Activated naive CD4-positive, alpha-beta T cell treated with anti-CD3 and anti-CD28 coated beads, Interleukin-2, amount 10 ng/mL, durations not matched to agents 5 hours and 36 hours (primary cell): ENCODE measurements around the gene CHRD. TPM values are rescaled to one million over a fixed set of nuclear protein-coding genes. Genes with fewer than 3 reads are reported as not detected.

Experiments
- total RNA-seq, 2 experiments: library from RNA; stranded (reverse); gene quantifications; one replicate each; pipeline ENCODE4 v1.2.3, GENCODE V29; 2021

The CHRD gene
- not detected for total RNA-seq

DNA sequence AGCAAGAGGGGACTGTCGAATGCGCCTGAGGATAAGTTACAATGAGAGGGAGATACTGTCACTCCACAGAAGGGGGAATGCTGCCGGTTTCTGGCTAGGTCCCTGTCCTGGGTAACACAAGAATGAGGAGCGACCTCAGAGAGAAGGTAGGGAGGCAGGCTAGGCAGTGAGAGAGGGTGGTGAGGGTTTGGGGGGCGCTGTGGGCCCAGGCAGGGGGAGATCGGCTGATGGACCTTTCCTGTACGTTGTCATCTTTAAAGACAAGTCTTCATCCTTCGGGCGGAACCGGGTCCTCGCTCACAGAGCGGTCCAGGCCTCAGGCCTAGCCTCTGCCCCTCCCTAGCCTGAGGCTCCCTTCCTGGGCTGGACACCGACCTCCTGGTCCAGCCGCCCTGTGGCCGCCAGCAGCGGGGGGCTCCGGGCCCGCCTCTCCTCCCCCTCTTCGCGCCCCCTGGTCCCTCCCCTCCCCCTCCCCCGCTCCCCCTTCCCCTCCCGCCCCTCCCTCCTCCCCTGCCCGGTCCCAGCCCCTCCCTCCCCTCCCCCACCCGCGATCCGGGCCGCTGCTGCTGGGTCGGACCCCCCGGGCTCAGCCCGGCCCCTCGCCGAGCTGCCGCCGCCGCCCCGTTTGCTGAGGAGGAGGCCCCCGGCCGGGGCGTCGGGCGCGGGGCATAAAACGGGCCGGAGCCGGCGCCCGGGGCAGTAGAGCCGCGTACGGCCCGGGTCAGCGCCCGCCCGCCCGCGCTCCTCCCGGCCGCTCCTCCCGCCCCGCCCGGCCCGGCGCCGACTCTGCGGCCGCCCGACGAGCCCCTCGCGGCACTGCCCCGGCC lies at the start of gene CHRD:
Gene CHRD (plus strand): TSS at position 697 of the 827 bp plus-strand sequence. CDS start 265 bp downstream, outside the sequence.

GRCh38 chr3:184337399-184337714 lies 42.5 kb upstream of the CHRD start, which contains the start of gene FAM131A:
FAM131A (plus strand) TSS chr3:184337600; CDS start chr3:184337631, 31 bp downstream.

DNA sequence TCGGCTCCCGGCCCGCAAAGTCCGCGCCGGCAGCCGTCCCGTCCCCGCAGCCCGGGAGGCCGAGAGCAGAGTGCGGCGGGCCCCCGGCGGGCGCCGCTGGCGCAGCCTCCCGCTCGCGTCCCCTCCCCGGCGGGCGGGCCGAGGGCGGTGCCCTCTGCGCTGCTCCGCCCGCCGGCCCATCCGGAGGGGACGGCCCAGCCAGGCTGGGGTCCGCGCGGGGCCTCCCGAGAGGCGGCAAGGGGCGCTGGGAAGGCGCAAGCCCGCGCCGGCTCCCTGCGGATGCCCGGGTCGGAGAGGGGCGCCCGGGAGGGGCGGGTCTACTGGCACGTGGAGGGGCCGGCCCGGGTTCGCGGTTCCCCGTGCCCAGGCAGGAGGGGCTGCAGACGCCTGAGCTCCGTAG lies 18.3 kb upstream of the CHRD start, which contains the start of the genes CLCN2 and POLR2H:
Gene CLCN2 (minus strand): TSS at position 74 of the 400 bp plus-strand sequence. CDS start 126 bp downstream, outside the sequence.
Gene POLR2H (plus strand): TSS at position 179 of the 400 bp plus-strand sequence. CDS start 1,783 bp downstream, outside the sequence.

GRCh38 chr3:184377882-184378445 lies 1.9 kb upstream of the CHRD start, which contains the start of gene THPO:
THPO (minus strand) TSS chr3:184378207; CDS start chr3:184376259, 1,948 bp downstream.

Other genes with a start within 250 kb of the CHRD start
- 10 to 100 TPM; 48.1 to 51.4 TPM for gene EIF2B5, start 244.7 kb upstream of the CHRD start, total RNA-seq
- 10 to 100 TPM; 33.3 to 37.5 TPM for gene DVL3, start 224.7 kb upstream of the CHRD start, total RNA-seq
- 100 to 1,000 TPM; 199 to 214 TPM for gene AP2M1, start 205.2 kb upstream of the CHRD start, total RNA-seq
- gene ABCF3, start 193.9 kb upstream of the CHRD start, total RNA-seq = 10 to 100 TPM; 60.4 TPM
- not detected for gene VWA5B2, start 150.5 kb upstream of the CHRD start, total RNA-seq
- 10 to 100 TPM; 37.9 to 41.2 TPM for gene ALG3, start 131.1 kb upstream of the CHRD start, total RNA-seq
- gene EEF1AKMT4, start 130.4 kb upstream of the CHRD start, total RNA-seq = 1 to 10 TPM; 3.3 to 4.3 TPM
- gene CAMK2N2, start 118.5 kb upstream of the CHRD start, total RNA-seq = not detected
- not detected for gene ECE2, start 104.0 kb upstream of the CHRD start, total RNA-seq
- 100 to 1,000 TPM; 150 to 153 TPM for gene PSMD2, start 80.8 kb upstream of the CHRD start, total RNA-seq
- 100 to 1,000 TPM; 240 to 246 TPM for gene EIF4G1, start 65.4 kb upstream of the CHRD start, total RNA-seq
- 1 to 10 TPM; 5.8 to 6.1 TPM for gene FAM131A, start 42.5 kb upstream of the CHRD start, total RNA-seq
- 1 to 10 TPM; 3.1 to 4.1 TPM for gene CLCN2, start 18.4 kb upstream of the CHRD start, total RNA-seq
- 10 to 100 TPM; 74.2 to 78.3 TPM for gene POLR2H, start 18.3 kb upstream of the CHRD start, total RNA-seq
- gene THPO, start 1.8 kb upstream of the CHRD start, total RNA-seq = not detected
- under 1 TPM; 0.08 to 0.17 TPM for gene EPHB3, start 181.7 kb downstream of the CHRD start, total RNA-seq